Omental fat pad (tissue), 4 donors: ENCODE measurements around the gene ATP11A. TPM values are rescaled to one million over a fixed set of nuclear protein-coding genes. Genes with fewer than 3 reads are reported as not detected.
A peak's percentile ranks its signal among the peaks of the same experiment; 100 is the strongest.

Source experiments
- ATAC-seq: fragments of 150-250 bp; one replicate; pipeline ENCODE4 v1.9.1; 2016; ENCODE audit warnings: mild to moderate bottlenecking, moderate library complexity; ENCODE audit not compliant: low FRiP score
- DNase-seq: peaks from one replicate; pipeline ENCODE4 v3.0.0-alpha.2; 2019; ENCODE audit warnings: low spot score
- CTCF ChIP-seq, 3 donors: fragments of 450-650 bp; IDR thresholded peaks; one replicate each; pipeline ENCODE4 v1.5.1; 2016 to 2017; ENCODE audit warnings: antibody characterized with exemption in 3 of 3, mild to moderate bottlenecking in 3 of 3, moderate library complexity in 2 of 3
- total RNA-seq, 4 donors: library from RNA; depleted of rRNA; stranded (reverse); fragments of >200 nt; gene quantifications; one replicate each; pipeline ENCODE4 v1.1.0, GENCODE V29; 2016

ATP11A gene
- total RNA-seq, 4 donors from 2014 or later = 32.8 to 61.4 (median 45.7) TPM

DNA sequence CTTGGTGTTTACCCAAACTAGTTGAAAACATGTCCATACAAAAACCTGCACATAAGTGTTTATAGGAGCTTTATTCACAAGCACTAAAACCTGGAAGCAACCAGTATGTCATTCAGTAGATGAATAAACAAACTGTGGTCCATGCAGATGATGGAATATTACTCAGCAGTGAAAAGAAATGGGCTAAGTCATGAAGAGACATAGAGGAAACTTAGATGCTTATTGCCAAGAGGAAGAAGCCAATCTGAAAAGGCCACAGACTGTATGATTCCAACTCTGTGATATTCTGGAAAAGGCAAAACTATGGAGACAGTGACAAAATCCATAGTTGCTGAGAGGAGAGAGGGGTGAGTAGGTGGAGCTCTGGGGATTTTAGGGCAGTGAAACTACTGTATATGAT is 240.4 kb downstream of the ATP11A start:
- no peak for TF ChIP-seq CTCF (IDR thresholded peaks at IDR 0.05)
- ATAC-seq (no peak), DNase-seq (no peak)

DNA sequence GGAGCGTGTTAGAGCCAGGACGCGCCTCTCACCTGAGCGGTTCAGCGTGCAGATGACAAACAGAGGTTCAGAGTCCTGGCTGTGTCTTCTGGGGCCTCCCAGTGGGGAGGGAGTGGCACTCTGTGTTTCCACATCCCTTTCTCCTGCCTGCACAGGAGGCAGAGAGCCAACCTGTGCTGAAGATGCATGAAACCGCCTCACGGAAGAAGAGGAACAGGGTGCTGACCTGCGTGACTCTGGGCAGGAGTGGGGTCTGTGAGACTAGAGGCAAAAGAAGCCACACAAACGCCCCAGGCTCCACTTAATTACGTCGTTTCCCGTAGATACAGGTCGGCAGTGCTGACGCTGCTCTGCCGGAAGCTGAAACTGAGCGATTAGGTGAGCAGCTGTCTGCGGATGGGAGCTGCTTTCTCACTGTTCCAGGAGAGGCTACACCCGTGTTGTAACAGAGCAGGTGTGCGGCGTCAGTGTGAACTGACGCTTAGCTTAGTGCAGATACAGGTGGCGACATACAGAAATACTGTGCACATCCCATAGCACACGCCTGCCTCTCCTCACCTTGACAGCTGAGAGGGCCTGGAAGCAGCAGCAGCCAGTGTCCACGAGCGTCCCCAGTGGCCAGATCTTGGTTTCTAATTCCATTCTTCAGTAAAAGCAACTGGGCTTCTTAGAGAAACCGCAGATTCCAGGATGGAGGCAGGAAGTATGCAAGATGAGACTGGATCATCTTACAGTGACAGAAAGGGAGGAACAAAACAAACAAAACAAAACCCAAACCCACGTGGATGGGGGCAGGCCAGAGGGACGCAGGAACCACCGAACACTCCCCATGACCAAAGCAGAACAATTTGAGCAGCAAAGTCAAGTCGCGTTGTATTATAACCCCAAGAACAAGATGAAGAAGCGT is 241.4 kb downstream of the ATP11A start:
- TF ChIP-seq CTCF (IDR thresholded peaks at IDR 0.05) = no peak
- peak; percentile 27 for ATAC-seq
- DNase-seq = no peak

DNA sequence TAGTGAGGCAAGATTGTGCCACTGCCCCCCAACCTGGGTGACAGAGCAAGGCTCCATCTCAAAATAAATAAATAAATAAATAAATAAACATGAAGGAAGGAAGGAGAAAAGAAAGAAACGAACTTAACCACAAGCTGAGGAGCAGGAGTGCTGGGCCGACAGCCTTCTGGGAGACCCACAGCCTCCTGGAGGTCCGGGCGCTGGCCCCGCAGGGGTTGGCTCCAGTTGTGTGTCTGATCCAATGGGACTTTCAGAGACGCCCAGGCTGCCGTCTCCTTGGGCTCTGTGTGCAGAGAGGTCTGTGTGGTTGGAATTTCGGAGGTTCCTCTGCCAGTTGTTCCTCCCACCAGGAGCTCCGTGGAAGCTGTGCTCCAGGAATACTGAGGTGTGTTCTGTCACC is 243.1 kb downstream of the ATP11A start:
- DNase-seq (no peak), ATAC-seq (no peak)
- no peak for TF ChIP-seq CTCF (IDR thresholded peaks at IDR 0.05)

DNA sequence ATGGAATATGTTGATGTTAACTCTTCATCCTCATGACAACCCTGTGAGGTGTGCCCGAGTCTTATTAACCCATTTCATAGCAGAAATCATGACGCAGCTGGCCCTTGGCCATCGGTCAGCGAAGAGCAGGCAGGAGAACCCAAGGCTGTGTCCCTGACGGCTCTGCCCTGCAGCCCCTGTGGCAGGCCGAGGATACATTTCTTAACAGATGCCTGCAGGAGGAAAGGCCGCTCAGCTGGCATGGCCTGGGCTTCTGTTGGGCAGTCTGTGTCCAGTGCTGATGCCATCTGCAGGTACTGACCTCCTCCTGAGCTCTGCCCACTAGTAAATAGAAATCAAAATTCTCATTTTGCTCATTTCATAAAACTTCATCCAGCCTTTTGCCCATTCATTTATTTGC is 243.8 kb downstream of the ATP11A start:
- TF ChIP-seq CTCF (IDR thresholded peaks at IDR 0.05) = no peak
- ATAC-seq (no peak), DNase-seq (no peak)

DNA sequence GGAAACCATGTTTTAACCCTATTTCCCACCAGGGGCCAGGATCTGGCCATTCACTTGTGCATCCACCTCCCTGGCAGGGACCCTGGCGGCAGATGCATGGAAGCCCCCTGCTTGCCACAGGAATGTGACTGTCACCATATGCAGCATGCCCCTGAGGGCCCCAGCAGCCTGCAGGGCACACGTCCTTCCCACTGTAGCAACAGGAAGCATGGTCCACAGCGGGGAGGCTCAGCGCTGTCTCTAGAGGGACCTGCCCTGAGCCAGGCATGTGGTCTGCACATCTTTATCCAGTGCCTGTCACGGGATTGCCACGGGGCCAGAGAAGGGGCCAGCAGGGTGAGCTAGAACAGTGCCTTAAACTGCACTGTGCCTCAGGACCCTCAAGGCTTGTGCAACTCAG is 244.2 kb downstream of the ATP11A start:
- DNase-seq = no peak
- TF ChIP-seq CTCF (IDR thresholded peaks at IDR 0.05) = no peak
- no peak for ATAC-seq

Other genes starting within 250 kb of the ATP11A start
- 10 to 100 TPM; 18.4 to 39.4 (median 27.4) TPM for gene TUBGCP3, start 101.9 kb upstream of the ATP11A start, total RNA-seq